ENCODE results near the gene PLEKHG4B.
"Not testable (repeated sequence)": the region's sequence is repeated elsewhere in the genome, so short reads cannot be mapped to it uniquely, and the experiment has no call there.

The PLEKHG4B gene

DNA sequence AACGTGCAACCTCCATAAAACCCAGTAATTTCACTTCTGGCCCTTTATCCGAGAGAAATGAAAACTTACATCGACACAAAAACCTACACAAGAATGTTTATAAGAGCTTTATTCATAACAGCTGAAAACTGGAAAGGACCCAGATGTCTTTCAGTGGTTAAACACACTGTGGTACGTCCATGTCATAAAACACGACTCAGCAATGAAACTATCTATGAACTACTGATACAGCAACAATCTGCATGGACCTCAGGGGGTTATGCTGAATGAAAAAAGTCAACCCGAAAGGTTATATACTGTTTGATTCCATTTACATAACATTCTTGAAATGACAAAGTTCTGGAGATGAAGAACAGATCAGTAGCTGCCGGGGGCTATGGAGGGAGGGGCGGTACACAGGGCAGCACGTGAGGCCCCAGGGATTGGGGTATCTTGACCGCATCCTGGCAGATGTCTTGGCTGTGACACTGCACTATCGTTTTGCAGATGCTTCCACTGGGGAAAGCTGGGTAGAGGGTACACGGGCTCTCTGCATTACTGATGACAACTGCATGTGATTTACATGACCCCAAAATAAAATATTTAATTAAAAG, 121.9 kb downstream of the PLEKHG4B start:
- no peak for DNase-seq

DNA sequence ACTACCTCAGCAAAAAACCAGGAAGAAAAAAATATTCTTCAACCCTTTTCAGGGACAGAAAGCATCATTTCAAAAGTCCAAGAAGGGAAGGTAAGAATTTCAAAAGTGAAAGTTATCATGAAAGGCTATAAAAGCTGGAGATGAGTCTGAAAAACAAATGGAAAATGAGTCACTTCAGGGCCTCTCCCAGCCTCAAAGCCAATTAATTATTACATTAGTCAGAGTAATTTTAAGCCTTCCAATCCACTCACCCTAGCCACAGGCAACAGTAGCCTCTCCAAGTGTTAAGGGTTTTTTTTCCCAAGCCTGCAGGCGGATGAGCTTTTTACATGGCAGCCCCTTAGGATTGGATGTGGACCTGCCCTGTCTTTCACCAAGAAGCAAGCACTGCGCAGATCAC, 123.3 kb downstream of the PLEKHG4B start:
- not testable (repeated sequence) for DNase-seq

More for the DNA sequence above, 121.9 kb downstream of the PLEKHG4B start:
- TF ChIP-seq POLR2A (IDR thresholded peaks at IDR 0.05; ENCODE audit: low read length) (no peak), GATA1 (IDR thresholded peaks at IDR 0.05; ENCODE audit: low read depth, low read length) (no peak)

DNA sequence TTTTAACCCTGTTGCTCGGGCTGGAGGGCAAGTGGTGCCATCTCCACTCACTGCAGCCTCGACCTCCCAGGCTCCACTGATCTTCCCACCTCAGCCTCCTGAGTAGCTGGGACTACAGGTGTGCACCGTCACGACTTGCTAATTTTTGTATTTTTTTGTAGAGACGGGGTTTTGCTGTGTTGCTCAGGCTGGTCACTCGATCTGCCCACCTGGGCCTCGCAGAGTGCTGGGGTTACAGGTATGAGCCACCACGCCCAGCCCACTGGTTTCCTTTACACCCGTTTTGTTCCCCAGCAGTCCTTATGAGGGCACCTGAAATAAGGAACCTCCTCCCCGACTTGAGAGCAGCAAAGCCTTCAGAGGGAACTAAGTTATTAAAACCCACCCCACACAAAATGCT, 124.1 kb downstream of the PLEKHG4B start:
- DNase-seq, result not testable (repeated sequence)

DNA sequence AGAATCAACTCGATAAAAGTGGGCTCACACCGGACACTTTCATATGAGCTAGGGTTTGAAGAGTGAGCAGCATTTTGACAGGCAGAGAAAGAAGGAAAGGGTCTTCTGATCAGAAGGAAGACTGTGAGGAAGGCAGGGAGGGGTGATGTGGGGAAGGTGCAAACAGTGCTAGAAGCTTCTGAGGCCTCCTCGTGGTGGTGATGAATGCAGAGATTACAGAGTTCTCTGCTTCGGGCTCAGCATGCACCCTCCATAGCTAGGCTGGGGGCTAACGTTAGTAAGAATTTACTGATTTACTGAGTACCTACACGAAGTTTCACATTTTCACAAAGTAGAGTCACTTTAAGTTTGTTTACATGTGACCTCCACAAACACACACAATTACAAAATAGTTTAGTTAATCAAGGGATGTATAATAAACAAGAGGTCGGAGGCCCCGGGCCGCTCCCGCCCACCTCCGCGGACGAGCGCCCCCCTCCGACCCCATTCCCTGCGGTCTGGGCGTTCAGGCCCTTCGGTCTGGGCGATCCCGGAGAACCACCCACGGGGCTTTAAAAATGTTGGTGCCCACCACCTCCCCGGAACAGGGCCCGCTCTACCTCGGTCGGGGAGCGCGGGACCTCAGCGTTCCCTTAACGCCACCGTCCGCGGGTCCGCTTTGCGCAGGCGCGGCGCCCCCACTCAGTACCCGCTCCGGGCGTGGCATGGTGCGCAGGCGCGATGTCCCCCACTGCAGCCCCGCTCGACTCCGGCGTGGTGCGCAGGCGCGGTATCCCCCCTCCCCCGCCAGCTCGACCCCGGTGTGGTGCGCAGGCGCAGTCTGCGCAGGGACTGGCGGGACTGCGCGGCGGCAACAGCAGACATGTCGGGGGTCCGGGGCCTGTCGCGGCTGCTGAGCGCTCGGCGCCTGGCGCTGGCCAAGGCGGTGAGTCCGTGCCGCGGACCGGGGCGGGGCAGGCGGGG, 125.8 kb downstream of the PLEKHG4B start, which contains the start of the genes CCDC127 and SDHA:
Gene CCDC127 (minus strand): TSS at position 660 of the 963 bp plus-strand sequence. CDS start 1,304 bp downstream, outside the sequence.
Gene SDHA (plus strand): TSS at position 827 of the 963 bp plus-strand sequence. CDS start 36 bp downstream, at position 863.
- peak; percentile 68 for TF ChIP-seq POLR2A (IDR thresholded peaks at IDR 0.05; ENCODE audit: low read length)
- peak; percentile 94 to 97 for DNase-seq

DNA sequence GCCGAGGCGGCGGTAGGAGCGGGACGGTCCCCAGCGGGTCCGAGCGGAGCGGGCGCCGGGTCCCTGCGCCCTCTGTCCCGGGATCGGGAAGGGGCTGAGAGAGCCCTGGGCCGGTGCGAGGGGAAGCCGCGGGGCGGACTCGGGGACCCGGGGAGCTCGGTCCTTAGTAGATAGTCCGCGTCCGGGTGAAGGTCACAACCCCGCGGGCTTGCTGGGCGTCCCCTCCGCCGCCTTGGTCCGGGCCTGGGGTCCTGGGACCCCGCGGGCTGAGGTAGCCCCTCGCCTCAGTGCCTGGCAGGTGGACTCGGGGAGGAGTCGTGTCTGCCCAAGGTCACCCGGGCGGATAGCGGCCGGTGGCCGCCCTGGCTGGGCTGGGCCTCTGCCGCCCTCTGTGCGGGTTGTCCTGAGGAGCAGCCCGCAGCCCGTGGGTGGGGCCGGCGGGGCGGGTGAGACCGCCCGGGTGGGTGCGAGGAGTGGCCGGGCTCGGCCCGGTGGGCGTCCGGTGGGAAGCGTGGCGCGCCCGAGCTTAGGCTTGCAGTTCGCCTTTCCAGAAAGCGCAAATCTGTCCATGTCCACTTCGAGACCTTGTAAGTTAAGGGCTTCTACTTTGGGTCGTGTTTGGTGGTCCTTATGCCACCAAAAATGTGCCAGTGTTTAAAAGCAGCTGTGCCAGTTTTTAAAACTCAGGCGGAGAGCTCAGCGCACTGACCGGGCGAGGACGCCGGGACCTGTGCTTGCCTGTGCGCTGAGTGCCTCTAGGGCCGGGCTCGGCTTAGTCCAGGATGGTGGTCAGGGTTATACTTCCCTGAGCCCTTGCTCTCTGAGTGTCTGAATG, 126.7 kb downstream of the PLEKHG4B start:
- TF ChIP-seq POLR2A (IDR thresholded peaks at IDR 0.05; ENCODE audit: low read length), result no peak
- TF ChIP-seq GATA1 (IDR thresholded peaks at IDR 0.05; ENCODE audit: low read depth, low read length), result no peak
- DNase-seq, result peak; percentile 67 to 73

DNA sequence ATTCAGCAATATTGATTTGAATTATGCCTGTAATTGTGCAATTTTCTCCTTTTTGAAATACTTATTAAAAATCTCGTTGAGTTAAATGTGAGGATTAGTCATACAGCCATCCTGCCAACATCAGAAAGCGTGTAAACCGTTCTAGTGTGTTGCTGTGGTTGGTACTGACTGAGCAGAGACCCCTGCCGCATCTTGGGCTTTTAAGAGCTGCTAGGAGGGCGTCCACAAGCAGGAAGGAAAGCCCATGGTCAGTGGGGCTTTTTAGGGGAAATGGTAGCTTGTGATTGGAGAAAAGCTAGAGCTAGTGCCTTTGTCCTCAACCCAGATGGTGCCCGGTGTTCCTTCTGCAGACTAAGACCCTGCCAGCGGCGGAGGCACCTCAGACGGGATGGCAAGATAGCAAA, 127.5 kb downstream of the PLEKHG4B start:
- DNase-seq, result peak; percentile 33 to 51
- no peak for TF ChIP-seq POLR2A (IDR thresholded peaks at IDR 0.05; ENCODE audit: low read length)
- no peak for TF ChIP-seq GATA1 (IDR thresholded peaks at IDR 0.05; ENCODE audit: low read depth, low read length)

DNA sequence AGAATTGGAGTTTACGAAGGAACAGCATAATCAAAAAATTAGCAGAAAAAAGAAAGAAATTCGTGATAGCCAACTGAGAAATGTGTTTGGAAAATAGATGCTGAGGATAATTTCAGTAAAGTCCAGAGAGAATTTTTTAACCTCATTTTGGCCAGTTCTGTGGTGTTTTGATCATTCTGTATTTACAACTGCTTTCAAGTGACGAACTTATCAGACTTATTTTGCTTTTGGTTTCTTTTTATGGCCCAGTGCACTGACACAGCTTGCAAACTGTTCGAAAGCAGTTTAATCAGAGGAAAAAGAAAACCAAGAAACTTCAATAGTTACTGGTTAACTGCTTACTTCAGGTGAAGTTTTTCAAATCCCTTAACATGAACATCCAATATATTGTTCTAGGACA, 128.0 kb downstream of the PLEKHG4B start:
- DNase-seq, result peak; percentile 24 to 56
- no peak for TF ChIP-seq POLR2A (IDR thresholded peaks at IDR 0.05; ENCODE audit: low read length)
- no peak for TF ChIP-seq GATA1 (IDR thresholded peaks at IDR 0.05; ENCODE audit: low read depth, low read length)

DNA sequence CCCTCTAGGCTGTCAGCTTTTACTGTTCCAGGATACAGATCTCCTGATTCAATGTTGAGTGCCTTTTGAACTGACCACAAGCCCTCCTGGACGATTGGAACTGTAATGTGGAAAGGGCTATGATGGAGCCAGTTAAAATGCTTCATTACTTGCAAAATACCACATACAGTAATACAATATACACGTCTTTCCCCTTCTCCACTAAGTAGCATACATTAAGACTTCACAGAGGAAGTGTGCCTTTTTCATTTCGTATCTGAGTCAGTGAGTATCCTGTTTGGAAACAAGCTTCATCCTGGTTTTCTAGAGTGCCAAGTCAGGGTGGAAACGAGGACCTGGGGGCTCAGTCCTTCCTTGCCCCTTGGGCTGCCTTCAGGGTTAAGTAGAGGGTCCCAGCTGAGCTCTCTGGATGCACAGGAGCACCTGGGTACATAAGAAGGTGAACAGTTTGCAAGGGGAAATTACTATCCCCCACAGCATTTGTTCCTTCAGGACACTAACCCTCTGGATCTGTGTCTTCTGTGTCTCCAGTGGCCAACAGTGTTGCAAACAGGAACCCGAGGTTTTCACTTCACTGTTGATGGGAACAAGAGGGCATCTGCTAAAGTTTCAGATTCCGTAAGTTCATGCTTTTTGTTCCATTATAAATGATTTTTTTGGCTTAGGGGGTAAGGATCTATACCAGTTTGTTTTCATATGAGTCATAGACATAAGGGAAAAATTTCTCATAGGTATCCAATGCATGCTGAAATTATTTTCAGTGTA, 131.2 kb downstream of the PLEKHG4B start:
- not testable (repeated sequence) for DNase-seq

DNA sequence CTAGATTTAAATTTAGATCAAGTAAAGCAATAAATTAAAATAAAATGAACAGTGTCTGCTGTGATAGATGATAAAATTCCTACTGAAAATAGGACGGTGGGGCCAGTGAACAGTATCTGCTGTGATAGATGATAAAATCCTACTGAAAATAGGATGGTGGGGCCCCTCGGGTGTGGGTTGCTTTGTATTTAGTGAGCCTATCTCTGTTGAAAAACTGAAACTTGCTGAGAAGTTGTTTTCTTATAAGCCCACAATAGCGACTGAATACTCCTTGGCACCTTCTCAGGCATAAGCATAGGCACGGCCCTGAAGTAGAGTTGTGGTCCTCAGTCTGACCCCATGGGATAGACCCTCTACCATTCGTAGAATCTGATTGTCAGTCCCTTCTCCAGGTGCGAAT, 131.8 kb downstream of the PLEKHG4B start:
- DNase-seq, result no peak
- no peak for TF ChIP-seq GATA1 (IDR thresholded peaks at IDR 0.05; ENCODE audit: low read depth, low read length)

DNA sequence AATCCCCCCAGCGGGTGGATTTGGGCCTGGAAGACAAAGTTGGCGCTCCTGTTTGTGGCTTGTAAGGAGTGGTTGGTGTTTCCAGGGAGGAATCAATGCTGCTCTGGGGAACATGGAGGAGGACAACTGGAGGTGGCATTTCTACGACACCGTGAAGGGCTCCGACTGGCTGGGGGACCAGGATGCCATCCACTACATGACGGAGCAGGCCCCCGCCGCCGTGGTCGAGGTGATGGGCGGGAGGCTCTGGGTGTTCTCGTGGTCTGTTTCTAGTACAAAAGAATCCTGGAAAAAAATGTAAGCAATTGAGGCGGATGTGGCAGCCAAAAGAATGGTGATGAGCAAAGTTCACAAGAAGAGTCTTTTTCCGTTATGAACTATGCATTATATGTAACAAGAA, 133.4 kb downstream of the PLEKHG4B start:
- TF ChIP-seq POLR2A (IDR thresholded peaks at IDR 0.05; ENCODE audit: low read length), result no peak
- TF ChIP-seq GATA1 (IDR thresholded peaks at IDR 0.05; ENCODE audit: low read depth, low read length), result no peak
- DNase-seq, result no peak

DNA sequence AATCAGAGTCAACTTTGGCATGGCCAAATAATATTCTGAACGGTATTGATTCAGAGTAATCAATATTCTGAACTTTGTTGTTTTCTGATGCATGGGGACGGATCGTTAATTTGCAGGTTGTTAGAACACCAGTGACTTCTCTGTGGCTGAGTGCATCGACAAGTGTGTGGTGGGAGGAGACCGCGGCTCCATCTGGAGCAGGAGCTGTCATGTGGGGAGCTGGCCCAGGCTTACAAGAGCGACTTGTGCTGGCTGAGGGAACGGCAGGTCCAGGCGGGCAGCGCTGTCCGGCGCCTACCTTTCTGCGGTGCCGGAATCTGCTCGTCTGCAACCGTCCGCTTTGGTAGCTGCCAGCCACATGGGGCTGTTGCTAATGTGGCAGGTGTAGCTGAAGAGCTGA, 135.4 kb downstream of the PLEKHG4B start:
- DNase-seq, result not testable (repeated sequence)

DNA sequence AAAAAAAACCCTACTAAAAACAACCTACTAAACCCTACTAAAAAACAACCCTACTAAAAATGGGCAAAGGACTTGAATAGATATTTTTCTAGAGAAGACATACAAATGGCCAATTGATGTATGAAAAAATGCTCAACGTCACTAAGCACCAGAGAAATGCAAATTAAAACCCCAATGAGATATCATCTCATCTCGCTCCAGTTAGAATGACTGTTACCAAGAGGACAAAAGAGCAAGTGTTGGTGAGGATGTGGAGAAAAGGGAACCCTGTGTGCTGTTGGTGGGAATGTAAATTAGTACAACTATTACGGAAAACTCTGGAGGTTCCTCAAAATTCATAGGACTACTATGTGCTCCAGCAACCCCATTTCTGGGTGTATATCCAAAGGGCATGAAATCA, 136.9 kb downstream of the PLEKHG4B start:
- no peak for DNase-seq
- TF ChIP-seq GATA1 (IDR thresholded peaks at IDR 0.05; ENCODE audit: low read depth, low read length) (no peak), POLR2A (IDR thresholded peaks at IDR 0.05; ENCODE audit: low read length) (no peak)

DNA sequence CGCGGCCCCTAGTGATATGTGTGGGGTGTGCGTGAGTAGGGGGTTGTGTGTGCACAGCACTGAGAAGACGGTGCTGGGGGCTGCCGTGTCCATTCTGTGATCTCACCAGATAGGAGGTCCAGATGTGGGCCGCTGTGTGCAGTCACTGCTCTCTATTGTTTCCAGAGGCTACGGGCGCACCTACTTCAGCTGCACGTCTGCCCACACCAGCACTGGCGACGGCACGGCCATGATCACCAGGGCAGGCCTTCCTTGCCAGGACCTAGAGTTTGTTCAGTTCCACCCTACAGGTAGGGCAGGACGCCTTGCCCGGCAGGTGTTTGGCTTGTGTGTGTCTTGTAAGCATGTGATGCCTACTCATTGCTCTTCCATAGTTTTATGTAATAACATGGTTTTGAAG, 138.7 kb downstream of the PLEKHG4B start:
- no peak for DNase-seq
- TF ChIP-seq GATA1 (IDR thresholded peaks at IDR 0.05; ENCODE audit: low read depth, low read length) (no peak), POLR2A (IDR thresholded peaks at IDR 0.05; ENCODE audit: low read length) (no peak)

DNA sequence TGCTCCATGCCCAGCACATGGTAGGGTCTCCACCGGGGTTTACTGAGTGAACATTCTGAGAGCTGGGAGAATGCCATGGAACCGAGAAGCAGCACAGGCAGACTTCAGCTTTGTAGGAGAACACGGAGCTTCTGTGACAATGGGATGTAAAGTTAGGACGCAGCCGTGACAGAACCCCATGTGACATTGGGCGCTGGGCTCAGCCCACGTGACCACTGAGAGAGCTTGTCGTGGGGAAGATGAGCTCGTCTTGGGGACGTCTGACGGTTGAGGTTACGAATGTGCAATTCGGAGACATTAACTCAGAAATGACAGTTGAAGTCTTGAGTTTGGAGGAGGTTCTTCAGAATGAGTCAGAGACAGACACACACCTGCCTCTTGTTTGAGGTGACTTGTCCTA, 139.7 kb downstream of the PLEKHG4B start:
- no peak for TF ChIP-seq GATA1 (IDR thresholded peaks at IDR 0.05; ENCODE audit: low read depth, low read length)
- TF ChIP-seq POLR2A (IDR thresholded peaks at IDR 0.05; ENCODE audit: low read length), result no peak

DNA sequence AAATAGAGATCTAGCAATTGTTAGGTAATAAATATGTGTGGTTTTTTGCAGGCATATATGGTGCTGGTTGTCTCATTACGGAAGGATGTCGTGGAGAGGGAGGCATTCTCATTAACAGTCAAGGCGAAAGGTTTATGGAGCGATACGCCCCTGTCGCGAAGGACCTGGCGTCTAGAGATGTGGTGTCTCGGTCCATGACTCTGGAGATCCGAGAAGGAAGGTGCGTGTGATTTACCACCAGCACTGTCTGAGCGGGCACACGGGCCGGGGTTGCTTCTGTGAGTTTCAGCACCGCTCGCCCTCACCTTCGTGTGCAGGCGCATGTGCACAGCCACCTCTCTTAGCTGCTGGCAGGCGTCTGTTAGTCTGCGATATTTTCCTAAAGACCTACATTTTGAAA, 141.5 kb downstream of the PLEKHG4B start:
- DNase-seq, result not testable (repeated sequence)

More for the DNA sequence above, 139.7 kb downstream of the PLEKHG4B start:
- no peak for DNase-seq
